LoVo (cell line): ENCODE data around the gene OSBPL7.

Source experiments
- DNase-seq: peaks from one replicate; pipeline ENCODE4 v3.0.0-alpha.2; 2016; ENCODE audit warnings: low spot score

The OSBPL7 gene

GRCh38 chr17:47821424-47822391 lies at the start of gene OSBPL7:
TSS of gene OSBPL7 (minus strand) at chr17:47821794. CDS start at chr17:47820278, 1,516 bp downstream.
- peak; percentile 83 for DNase-seq

GRCh38 chr17:47871048-47871447 lies 49.5 kb upstream of the OSBPL7 start:
- no peak for DNase-seq

- no peak for DNase-seq
These were observed 48.5 kb upstream of the OSBPL7 start for GRCh38 chr17:47870056-47870455.

- no peak for DNase-seq
These were observed 47.5 kb upstream of the OSBPL7 start for GRCh38 chr17:47869114-47869513.

- no peak for DNase-seq
These were observed 46.4 kb upstream of the OSBPL7 start for GRCh38 chr17:47867813-47868533.

GRCh38 chr17:47866941-47867340 lies 45.3 kb upstream of the OSBPL7 start:
- DNase-seq: no peak

- DNase-seq: no peak
These were observed 43.2 kb upstream of the OSBPL7 start for GRCh38 chr17:47864791-47865216.

GRCh38 chr17:47862621-47863440 lies 41.2 kb upstream of the OSBPL7 start:
- peak; percentile 41 for DNase-seq

- DNase-seq: no peak
These were observed 38.8 kb upstream of the OSBPL7 start for GRCh38 chr17:47860386-47860785.

- no peak for DNase-seq
These were observed 36.2 kb upstream of the OSBPL7 start for GRCh38 chr17:47857551-47858455.

GRCh38 chr17:47856830-47857229 lies 35.2 kb upstream of the OSBPL7 start:
- DNase-seq: no peak

- no peak for DNase-seq
These were observed 34.1 kb upstream of the OSBPL7 start for GRCh38 chr17:47855737-47856136.

GRCh38 chr17:47853616-47854015 lies 32.0 kb upstream of the OSBPL7 start:
- no peak for DNase-seq

GRCh38 chr17:47852113-47852949 lies 30.7 kb upstream of the OSBPL7 start:
- DNase-seq: no peak

- DNase-seq: no peak
These were observed 30.1 kb upstream of the OSBPL7 start for GRCh38 chr17:47851764-47852112.

GRCh38 chr17:47850692-47851573 lies 29.3 kb upstream of the OSBPL7 start, which contains the start of gene SP6:
TSS of gene SP6 (minus strand) at chr17:47851163. CDS start at chr17:47848429, 2,734 bp downstream.
- DNase-seq: peak; percentile 90

- DNase-seq: no peak
These were observed 28.7 kb upstream of the OSBPL7 start for GRCh38 chr17:47850373-47850691.

- DNase-seq: no peak
These were observed 26.6 kb upstream of the OSBPL7 start for GRCh38 chr17:47848198-47848513.
